DND-41 (cell line): ENCODE measurements around the gene BORCS6.

Source experiments
- EZH2 ChIP-seq: IDR thresholded peaks from 3 replicates; pipeline ENCODE4 v1.6.1; 2012; ENCODE audit warnings: borderline replicate concordance, low read depth, mild to moderate bottlenecking, moderate library complexity, low read length, inconsistent platforms; ENCODE audit not compliant: severe bottlenecking
- TF ChIP-seq, protein P1 (sequence below): IDR thresholded peaks from 2 replicates; pipeline ENCODE4 v1.5.1; 2012; ENCODE audit warnings: borderline replicate concordance, low read length, moderate library complexity, mild to moderate bottlenecking; ENCODE audit not compliant: poor library complexity, severe bottlenecking; ENCODE audit errors: extremely low read depth

DNA sequence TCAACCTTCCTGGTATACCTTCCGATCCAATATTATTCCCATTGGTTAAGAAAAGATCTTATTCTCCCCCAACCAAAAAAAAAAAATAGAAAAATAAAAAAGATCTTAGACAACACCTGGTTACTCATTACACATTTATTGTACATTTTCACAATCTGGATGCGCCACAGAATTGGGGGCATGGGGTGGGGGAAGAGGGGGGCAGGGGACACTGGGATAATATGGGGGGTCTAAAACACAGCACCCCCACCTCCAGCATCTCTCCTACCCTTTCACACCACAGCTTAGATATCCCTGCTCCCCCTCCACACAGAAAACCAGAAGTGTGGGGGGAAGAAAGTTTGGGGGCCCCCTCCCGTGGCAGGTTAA, 31.0 kb downstream of the BORCS6 start:
- TF ChIP-seq, protein P1, sequence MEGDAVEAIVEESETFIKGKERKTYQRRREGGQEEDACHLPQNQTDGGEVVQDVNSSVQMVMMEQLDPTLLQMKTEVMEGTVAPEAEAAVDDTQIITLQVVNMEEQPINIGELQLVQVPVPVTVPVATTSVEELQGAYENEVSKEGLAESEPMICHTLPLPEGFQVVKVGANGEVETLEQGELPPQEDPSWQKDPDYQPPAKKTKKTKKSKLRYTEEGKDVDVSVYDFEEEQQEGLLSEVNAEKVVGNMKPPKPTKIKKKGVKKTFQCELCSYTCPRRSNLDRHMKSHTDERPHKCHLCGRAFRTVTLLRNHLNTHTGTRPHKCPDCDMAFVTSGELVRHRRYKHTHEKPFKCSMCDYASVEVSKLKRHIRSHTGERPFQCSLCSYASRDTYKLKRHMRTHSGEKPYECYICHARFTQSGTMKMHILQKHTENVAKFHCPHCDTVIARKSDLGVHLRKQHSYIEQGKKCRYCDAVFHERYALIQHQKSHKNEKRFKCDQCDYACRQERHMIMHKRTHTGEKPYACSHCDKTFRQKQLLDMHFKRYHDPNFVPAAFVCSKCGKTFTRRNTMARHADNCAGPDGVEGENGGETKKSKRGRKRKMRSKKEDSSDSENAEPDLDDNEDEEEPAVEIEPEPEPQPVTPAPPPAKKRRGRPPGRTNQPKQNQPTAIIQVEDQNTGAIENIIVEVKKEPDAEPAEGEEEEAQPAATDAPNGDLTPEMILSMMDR, result no peak
- TF ChIP-seq EZH2, result no peak
